ENCODE data around the gene CAMTA2.

The CAMTA2 gene

GRCh38 chr17:5000237-5000639, 12.8 kb upstream of the CAMTA2 start:
- no peak overlapping the region for H3K4me3 ChIP-seq (ENCODE audit: low read length)
- no peak for DNase-seq (ENCODE audit: low read depth)
- no peak for TF ChIP-seq CTCF (IDR thresholded peaks at IDR 0.05; ENCODE audit: insufficient read depth, low read depth, low read length, missing control alignments)

- TF ChIP-seq CTCF (IDR thresholded peaks at IDR 0.05; ENCODE audit: insufficient read depth, low read depth, low read length, missing control alignments), result no peak
- no peak for DNase-seq (ENCODE audit: low read depth)
- peak overlapping the region; percentile 95 for H3K4me3 ChIP-seq (ENCODE audit: low read length)
These were observed 12.1 kb upstream of the CAMTA2 start for GRCh38 chr17:4999430-5000093.

GRCh38 chr17:4998732-4999429, 11.4 kb upstream of the CAMTA2 start:
- TF ChIP-seq CTCF (IDR thresholded peaks at IDR 0.05; ENCODE audit: insufficient read depth, low read depth, low read length, missing control alignments), result no peak
- peak overlapping the region; percentile 95 for H3K4me3 ChIP-seq (ENCODE audit: low read length)
- peak; percentile 41 for DNase-seq (ENCODE audit: low read depth)

GRCh38 chr17:4998027-4998731, 10.7 kb upstream of the CAMTA2 start:
- peak overlapping the region; percentile 95 for H3K4me3 ChIP-seq (ENCODE audit: low read length)
- no peak for DNase-seq (ENCODE audit: low read depth)

GRCh38 chr17:4997302-4998026, 10.0 kb upstream of the CAMTA2 start, which contains the start of the genes INCA1 and KIF1C:
Gene INCA1, minus strand, starts transcription at chr17:4997522. Its CDS starts 3,085 bp downstream, at chr17:4994437.
Gene KIF1C, plus strand, starts transcription at chr17:4997950. Its CDS starts 2,297 bp downstream, at chr17:5000247.
- TF ChIP-seq CTCF (IDR thresholded peaks at IDR 0.05; ENCODE audit: insufficient read depth, low read depth, low read length, missing control alignments), result no peak
- DNase-seq (ENCODE audit: low read depth), result peak; percentile 92
- H3K4me3 ChIP-seq (ENCODE audit: low read length), result peak within 1 kb of the TSS; percentile 95

More at GRCh38 chr17:4998027-4998731, 10.7 kb upstream of the CAMTA2 start:
- TF ChIP-seq CTCF (IDR thresholded peaks at IDR 0.05; ENCODE audit: insufficient read depth, low read depth, low read length, missing control alignments), result no peak

GRCh38 chr17:4994081-4994595, 6.7 kb upstream of the CAMTA2 start:
- H3K4me3 ChIP-seq (ENCODE audit: low read length), result no peak overlapping the region
- DNase-seq (ENCODE audit: low read depth), result no peak
- no peak for TF ChIP-seq CTCF (IDR thresholded peaks at IDR 0.05; ENCODE audit: insufficient read depth, low read depth, low read length, missing control alignments)

Data from epithelial cell of esophagus (primary cell).